Tibial nerve (tissue), 3 donors: ENCODE results near the gene RPS24.

ENCODE experiments used
- CTCF ChIP-seq, 5 experiments: fragments of 200-600 bp in 3 of 5; fragments of 450-650 bp in 2 of 5; sonication (generic) in 3 of 5; IDR thresholded peaks; one replicate each; pipeline ENCODE4 v1.5.1; 2016 to 2019; ENCODE audit warnings: antibody characterized with exemption in 5 of 5, mild to moderate bottlenecking in 3 of 5, moderate library complexity in 2 of 5
- POLR2A ChIP-seq, 2 donors: fragments of 450-650 bp; IDR thresholded peaks; one replicate each; pipeline ENCODE4 v1.6.1; 2017; ENCODE audit warnings: antibody characterized with exemption in 2 of 2, mild to moderate bottlenecking in 2 of 2, moderate library complexity in 2 of 2

GRCh38 chr10:78035025-78035424, 1.4 kb downstream of the RPS24 start:
- TF ChIP-seq POLR2A (IDR thresholded peaks at IDR 0.05) (no peak), CTCF (IDR thresholded peaks at IDR 0.05) (no peak)
